ENCODE data around the gene RIGI.

GRCh38 chr9:32533816-32534215 lies 7.8 kb upstream of the RIGI start:
- TF ChIP-seq CTCF (IDR thresholded peaks at IDR 0.05), result no peak
- no peak for TF ChIP-seq POLR2A (IDR thresholded peaks at IDR 0.05)
